Measurements from ENCODE around the gene PIEZO2.
"Not testable (repeated sequence)": the region's sequence is repeated elsewhere in the genome, so short reads cannot be mapped to it uniquely, and the experiment has no call there.

The PIEZO2 gene

GRCh38 chr18:10953672-10954071 lies 195.7 kb downstream of the PIEZO2 start:
- no peak for DNase-seq

- no peak for DNase-seq
These were observed 197.5 kb downstream of the PIEZO2 start for GRCh38 chr18:10951631-10952544.

- DNase-seq, result no peak
These were observed 198.3 kb downstream of the PIEZO2 start for GRCh38 chr18:10950876-10951630.

GRCh38 chr18:10950080-10950875 lies 199.1 kb downstream of the PIEZO2 start:
- DNase-seq, result no peak

- no peak for DNase-seq
These were observed 199.7 kb downstream of the PIEZO2 start for GRCh38 chr18:10949655-10950054.

GRCh38 chr18:10948421-10948820 lies 200.9 kb downstream of the PIEZO2 start:
- DNase-seq, result no peak

- no peak for DNase-seq
These were observed 203.3 kb downstream of the PIEZO2 start for GRCh38 chr18:10946058-10946457.

GRCh38 chr18:10942998-10943397 lies 206.4 kb downstream of the PIEZO2 start:
- DNase-seq, result no peak

GRCh38 chr18:10939822-10940221 lies 209.5 kb downstream of the PIEZO2 start:
- no peak for DNase-seq

GRCh38 chr18:10937743-10938640 lies 211.4 kb downstream of the PIEZO2 start:
- no peak for DNase-seq

- no peak for DNase-seq
These were observed 213.0 kb downstream of the PIEZO2 start for GRCh38 chr18:10936176-10937053.

GRCh38 chr18:10935588-10935987 lies 213.8 kb downstream of the PIEZO2 start:
- DNase-seq, result no peak

GRCh38 chr18:10933648-10934047 lies 215.7 kb downstream of the PIEZO2 start:
- not testable (repeated sequence) for DNase-seq

GRCh38 chr18:10930076-10930475 lies 219.3 kb downstream of the PIEZO2 start:
- DNase-seq, result no peak

GRCh38 chr18:10928772-10929373 lies 220.5 kb downstream of the PIEZO2 start:
- DNase-seq, result no peak

- no peak for DNase-seq
These were observed 221.2 kb downstream of the PIEZO2 start for GRCh38 chr18:10928011-10928771.

GRCh38 chr18:10927286-10927992 lies 221.9 kb downstream of the PIEZO2 start:
- no peak for DNase-seq

- DNase-seq, result no peak
These were observed 222.7 kb downstream of the PIEZO2 start for GRCh38 chr18:10926621-10927161.

- no peak for DNase-seq
These were observed 225.1 kb downstream of the PIEZO2 start for GRCh38 chr18:10924290-10924689.

Data from NCI-H1436 (cell line).